Sigmoid colon (tissue), 7 donors: ENCODE measurements around the gene SCUBE3. TPM values are rescaled to one million over a fixed set of nuclear protein-coding genes. Genes with fewer than 3 reads are reported as not detected.

Experiments
- DNase-seq: peaks from one replicate; pipeline ENCODE4 v3.0.0-alpha.2; 2019
- H3K27ac ChIP-seq, 4 donors: fragments of 200-600 bp; sonication (generic); one replicate each; pipeline ENCODE4 v1.5.1; 2016 to 2019; ENCODE audit warnings: mild to moderate bottlenecking in 1 of 4
- H3K27me3 ChIP-seq, 3 donors: fragments of 200-600 bp; sonication (generic); one replicate each; pipeline ENCODE4 v1.5.1; 2019; ENCODE audit warnings: mild to moderate bottlenecking in 1 of 3
- H3K36me3 ChIP-seq, 4 donors: fragments of 200-600 bp; sonication (generic); one replicate each; pipeline ENCODE4 v1.5.1; 2016 to 2019
- H3K4me1 ChIP-seq, 4 donors: fragments of 200-600 bp; sonication (generic); one replicate each; pipeline ENCODE4 v1.5.1; 2017 to 2019
- H3K4me3 ChIP-seq, 4 donors: fragments of 200-600 bp; sonication (generic); one replicate each; pipeline ENCODE4 v1.5.1; 2017 to 2019; ENCODE audit warnings: mild to moderate bottlenecking in 2 of 4, moderate library complexity in 1 of 4
- H3K9me3 ChIP-seq, 4 donors: fragments of 200-600 bp in 3 of 4; sonication (generic) in 3 of 4; one replicate each; pipeline versions ENCODE4 v1.5.1 to v1.6.1; 2013 to 2019
- CTCF ChIP-seq, 4 experiments: fragments of 450-650 bp in 3 of 4; fragments of 200-600 bp in 1 of 4; IDR thresholded peaks; one replicate each; pipeline ENCODE4 v1.5.1; 2016 to 2019; ENCODE audit warnings: antibody characterized with exemption in 4 of 4, mild to moderate bottlenecking in 3 of 4, moderate library complexity in 2 of 4
- EP300 ChIP-seq, 4 donors: sonication (generic); formaldehyde crosslinking; IDR thresholded peaks; one replicate each; pipeline ENCODE4 v1.6.1; 2017; ENCODE audit warnings: antibody characterized with exemption in 4 of 4
- POLR2A ChIP-seq, 2 donors: fragments of 450-650 bp; IDR thresholded peaks; one replicate each; pipeline ENCODE4 v1.6.1; 2016; ENCODE audit warnings: antibody characterized with exemption in 2 of 2, mild to moderate bottlenecking in 2 of 2, moderate library complexity in 2 of 2
- POLR2AphosphoS5 ChIP-seq, 4 donors: sonication (generic); formaldehyde crosslinking; IDR thresholded peaks; one replicate each; pipeline ENCODE4 v1.6.1; 2017; ENCODE audit warnings: antibody characterized with exemption in 4 of 4
- WGBS, 2 donors: extraction: QIAGEN DNeasy Blood & Tissue Kit; methylation state at CpG; one replicate each; pipeline ENCODE4 v1.1.7; 2013; 5-methylcytosine and 5-hydroxymethylcytosine counted together
- intact Hi-C: fragments of 100-400 bp; cut with DNase I; formaldehyde crosslinking; loops from one replicate; pipeline ENCODE4 v1.15.1; 2023
- polyA plus RNA-seq, 3 donors: library from polyadenylated mRNA; stranded (reverse); fragments of 200-250 nt; gene quantifications; one replicate each; pipeline ENCODE4 v1.2.3, GENCODE V29; 2013
- total RNA-seq, 4 donors: library from RNA; depleted of rRNA; stranded (reverse); fragments of >200 nt; gene quantifications; one replicate each; pipeline ENCODE4 v1.1.0, GENCODE V29; 2016
- donor health status: healthy with polysubstance abuse.
- donor health status: Bipolar disorder and iron deficiency.
- donor health status: healthy.

The SCUBE3 gene
- total and polyA plus RNA-seq, 7 donors = 0.29 to 12.7 (median 4.9) TPM; not detected in 2

GRCh38 chr6:35213298-35213791, 411 bp upstream of the SCUBE3 start:
- peak overlapping the region; percentile 35 to 60 (median 54) for H3K4me3 ChIP-seq
- H3K9me3 ChIP-seq = no peaks in the 10 kb centered on the region
- H3K27me3 ChIP-seq = peaks cover 0 to 58% (median 13%) of the 10 kb centered on the region in 3 donors
- peaks cover 0 to 30% (median 26%) of the 10 kb centered on the region in 4 donors for H3K4me1 ChIP-seq
- DNase-seq = no peak
- WGBS, 2 donors = 7 to 15% methylated on average over 51 of the region's 51 CpGs
- TF ChIP-seq CTCF (IDR thresholded peaks at IDR 0.05) (no peak), POLR2A (IDR thresholded peaks at IDR 0.05) (no peak), EP300 (IDR thresholded peaks at IDR 0.05) (no peak), POLR2AphosphoS5 (IDR thresholded peaks at IDR 0.05) (no peak)
- peak overlapping the region in 1 of 4 donors; percentile 33 for H3K27ac ChIP-seq
- intact Hi-C loops = no loop called here
- no peaks in the 10 kb centered on the region for H3K36me3 ChIP-seq

DNA sequence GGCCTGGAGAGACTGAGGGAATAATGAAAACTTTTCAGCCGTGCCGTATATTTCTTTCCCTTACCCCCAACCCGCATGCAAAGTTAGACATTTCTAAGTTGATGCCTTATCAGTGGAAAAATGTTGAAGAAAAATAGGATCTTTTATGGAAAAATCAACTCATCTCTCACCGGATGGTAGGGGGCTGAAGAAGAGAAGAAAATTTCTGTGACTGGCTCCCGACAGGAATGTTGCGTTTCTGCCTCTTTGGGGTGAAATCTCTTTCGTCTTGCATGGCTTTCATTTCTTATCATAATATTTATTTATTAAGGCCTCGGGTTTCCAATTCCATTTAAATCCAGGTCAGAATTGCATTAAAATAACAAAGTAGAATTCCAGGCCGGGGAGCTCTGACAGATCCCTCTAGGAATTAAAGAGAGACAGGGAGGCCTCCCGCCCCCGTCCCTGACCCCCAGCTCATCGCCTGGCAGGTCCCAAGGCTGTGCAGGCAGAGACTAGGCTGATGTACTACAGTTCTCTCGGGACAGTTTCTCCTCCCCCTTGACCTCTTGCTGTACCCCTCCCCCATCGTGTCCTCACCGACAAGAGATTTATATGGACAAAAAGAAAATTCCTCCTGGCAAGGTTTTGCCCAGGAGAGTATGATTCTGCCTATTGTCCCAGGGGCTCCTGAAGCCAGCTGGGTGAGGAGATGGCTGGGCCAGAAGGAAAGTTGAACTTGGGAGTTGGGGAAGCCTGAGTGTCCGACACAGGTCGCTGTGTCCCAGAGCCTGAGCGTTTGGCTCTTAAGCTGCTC, 1.3 kb downstream of the SCUBE3 start:
- intact Hi-C loops = no loop called here
- no peak for DNase-seq
- WGBS, 2 donors = 57 to 60% methylated on average over 18 of the region's 18 CpGs
- Histone ChIP-seq H3K36me3 (no peaks in the 10 kb centered on the region), H3K4me3 (peak overlapping the region; percentile 35 to 60 (median 54)), H3K4me1 (peaks cover 0 to 38% (median 26%) of the 10 kb centered on the region in 4 donors), H3K9me3 (no peaks in the 10 kb centered on the region), H3K27ac (peak overlapping the region in 1 of 4 donors; percentile 33), H3K27me3 (peaks cover 0 to 58% (median 13%) of the 10 kb centered on the region in 3 donors)
- TF ChIP-seq POLR2AphosphoS5 (IDR thresholded peaks at IDR 0.05) = no peak
- no peak for TF ChIP-seq EP300 (IDR thresholded peaks at IDR 0.05)
- TF ChIP-seq CTCF (IDR thresholded peaks at IDR 0.05) = no peak
- no peak for TF ChIP-seq POLR2A (IDR thresholded peaks at IDR 0.05)

DNA sequence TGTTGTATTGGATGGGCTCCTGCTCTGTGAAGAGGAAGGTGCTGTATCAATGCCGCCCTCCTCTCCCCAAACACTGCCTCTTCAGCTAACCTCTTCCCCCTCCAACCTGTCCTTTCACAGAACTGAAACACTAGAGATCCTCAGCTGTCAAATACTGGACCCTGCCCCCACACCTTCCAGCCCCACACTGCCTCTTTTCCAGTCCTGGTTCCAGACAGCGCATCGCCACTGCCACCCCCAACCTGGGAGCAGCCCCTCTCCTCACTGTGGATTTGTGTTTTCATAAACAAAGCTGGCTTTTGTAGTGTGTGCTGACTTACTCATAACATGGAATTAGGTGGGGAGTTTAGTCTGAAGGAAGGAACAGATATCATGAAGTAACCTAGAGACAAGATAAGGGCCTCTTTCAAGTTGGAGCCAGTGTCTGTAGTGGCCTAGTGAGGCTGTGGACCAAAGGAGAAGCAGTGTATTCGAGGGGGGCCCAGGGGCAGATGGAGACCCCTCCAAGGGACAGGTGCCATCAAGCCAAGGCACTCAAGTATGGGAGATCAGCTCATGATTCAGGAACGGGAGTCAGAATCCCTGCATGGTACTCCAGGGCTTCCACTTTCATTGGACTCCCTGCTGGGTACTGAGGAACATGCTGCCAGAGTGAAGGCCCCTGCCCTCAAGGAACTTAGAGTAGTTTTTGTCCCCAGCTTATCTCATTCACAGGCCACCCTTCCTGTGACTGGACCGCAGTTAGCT, 2.1 kb downstream of the SCUBE3 start:
- intact Hi-C loops = no loop called here
- no peak overlapping the region for H3K27ac ChIP-seq
- no peaks in the 10 kb centered on the region for H3K36me3 ChIP-seq
- H3K9me3 ChIP-seq = no peaks in the 10 kb centered on the region
- H3K4me1 ChIP-seq = peaks cover 0 to 38% (median 26%) of the 10 kb centered on the region in 4 donors
- 89 to 90% methylated on average over 6 of the region's 6 CpGs for WGBS, 2 donors
- no peak for TF ChIP-seq POLR2AphosphoS5 (IDR thresholded peaks at IDR 0.05)
- TF ChIP-seq POLR2A (IDR thresholded peaks at IDR 0.05) = no peak
- no peak for TF ChIP-seq CTCF (IDR thresholded peaks at IDR 0.05)
- TF ChIP-seq EP300 (IDR thresholded peaks at IDR 0.05) = no peak
- peaks cover 0 to 58% (median 13%) of the 10 kb centered on the region in 3 donors for H3K27me3 ChIP-seq
- H3K4me3 ChIP-seq = peak overlapping the region in 2 of 4 donors; percentile 58 to 60
- no peak for DNase-seq

- intact Hi-C loops = no loop called here
- no peak for DNase-seq
- Histone ChIP-seq H3K36me3 (no peaks in the 10 kb centered on the region), H3K27me3 (peaks cover 0 to 55% (median 13%) of the 10 kb centered on the region in 3 donors), H3K4me1 (peaks cover 0 to 38% (median 26%) of the 10 kb centered on the region in 4 donors), H3K4me3 (no peak overlapping the region), H3K27ac (no peak overlapping the region), H3K9me3 (no peaks in the 10 kb centered on the region)
- 93 to 95% methylated on average over 1 of the region's 1 CpG for WGBS, 2 donors
- TF ChIP-seq CTCF (IDR thresholded peaks at IDR 0.05) (no peak), EP300 (IDR thresholded peaks at IDR 0.05) (no peak), POLR2A (IDR thresholded peaks at IDR 0.05) (no peak), POLR2AphosphoS5 (IDR thresholded peaks at IDR 0.05) (no peak)
These were observed 2.6 kb downstream of the SCUBE3 start for GRCh38 chr6:35216412-35216732.
